NCI-H187 (cell line): ENCODE measurements around the gene SPDYE2B.
"Not testable (repeated sequence)": the region's sequence is repeated elsewhere in the genome, so short reads cannot be mapped to it uniquely, and the experiment has no call there.

Experiments used
- DNase-seq, 2 experiments: peaks; one replicate each; lab custom pipeline; 2025; lab: John Stamatoyannopoulos, UW

The SPDYE2B gene

GRCh38 chr7:102643404-102643803 is 6.7 kb upstream of the SPDYE2B start:
- not testable (repeated sequence) for DNase-seq

- not testable (repeated sequence) for DNase-seq
These were observed 2.3 kb upstream of the SPDYE2B start for GRCh38 chr7:102647813-102648212.

GRCh38 chr7:102664765-102665164 is 14.6 kb downstream of the SPDYE2B start:
- DNase-seq: not testable (repeated sequence)

- not testable (repeated sequence) for DNase-seq
These were observed 16.7 kb downstream of the SPDYE2B start for GRCh38 chr7:102666850-102667249.

- DNase-seq: not testable (repeated sequence)
These were observed 17.4 kb downstream of the SPDYE2B start for GRCh38 chr7:102667523-102667922.

GRCh38 chr7:102671166-102671955 is 21.2 kb downstream of the SPDYE2B start, which contains the start of gene POLR2J2:
POLR2J2 (minus strand) TSS chr7:102671663; CDS start chr7:102671601, 62 bp downstream.
- DNase-seq: not testable (repeated sequence)

GRCh38 chr7:102671956-102672307 is 21.8 kb downstream of the SPDYE2B start:
- not testable (repeated sequence) for DNase-seq

GRCh38 chr7:102673447-102674067 is 23.4 kb downstream of the SPDYE2B start:
- DNase-seq: not testable (repeated sequence)

GRCh38 chr7:102675545-102675944 is 25.4 kb downstream of the SPDYE2B start:
- DNase-seq: not testable (repeated sequence)

GRCh38 chr7:102680780-102681179 is 30.7 kb downstream of the SPDYE2B start:
- not testable (repeated sequence) for DNase-seq

- not testable (repeated sequence) for DNase-seq
These were observed 32.4 kb downstream of the SPDYE2B start for GRCh38 chr7:102682560-102682959.

- DNase-seq: not testable (repeated sequence)
These were observed 38.3 kb downstream of the SPDYE2B start for GRCh38 chr7:102688299-102689036.

GRCh38 chr7:102689436-102690282 is 39.5 kb downstream of the SPDYE2B start:
- not testable (repeated sequence) for DNase-seq

GRCh38 chr7:102690602-102691001 is 40.5 kb downstream of the SPDYE2B start:
- DNase-seq: not testable (repeated sequence)

GRCh38 chr7:102694008-102694407 is 43.9 kb downstream of the SPDYE2B start:
- DNase-seq: not testable (repeated sequence)

- not testable (repeated sequence) for DNase-seq
These were observed 45.0 kb downstream of the SPDYE2B start for GRCh38 chr7:102695033-102695552.

- not testable (repeated sequence) for DNase-seq
These were observed 45.9 kb downstream of the SPDYE2B start for GRCh38 chr7:102696009-102696408.

- DNase-seq: not testable (repeated sequence)
These were observed 47.8 kb downstream of the SPDYE2B start for GRCh38 chr7:102697642-102698512.

GRCh38 chr7:102698962-102699750 is 49.0 kb downstream of the SPDYE2B start:
- not testable (repeated sequence) for DNase-seq
